Thyroid gland (tissue), 4 donors: ENCODE data around the gene HBA1. TPM values are rescaled to one million over a fixed set of nuclear protein-coding genes. Genes with fewer than 3 reads are reported as not detected.
"Not testable (repeated sequence)": the region's sequence is repeated elsewhere in the genome, so short reads cannot be mapped to it uniquely, and the experiment has no call there.

ENCODE experiments used
- DNase-seq, 2 donors: peaks; one replicate each; pipeline ENCODE4 v3.0.0-alpha.2; 2019
- H3K27ac ChIP-seq, 3 donors: fragments of 200-600 bp; sonication (generic); 1 replicate in 2 of 3; 2 replicates in 1 of 3; pipeline ENCODE4 v1.5.1; 2016 to 2019; ENCODE audit warnings: mild to moderate bottlenecking in 1 of 3, moderate library complexity in 1 of 3
- H3K27me3 ChIP-seq: fragments of 200-600 bp; sonication (generic); one replicate; pipeline ENCODE4 v1.5.1; 2019
- H3K36me3 ChIP-seq, 2 donors: fragments of 200-600 bp; sonication (generic); one replicate each; pipeline ENCODE4 v1.5.1; 2016 to 2019
- H3K4me1 ChIP-seq, 2 donors: fragments of 200-600 bp; sonication (generic); one replicate each; pipeline ENCODE4 v1.5.1; 2017 to 2019
- H3K4me3 ChIP-seq, 3 donors: fragments of 200-600 bp; sonication (generic); replicated peaks in 1 of 3; 1 replicate in 2 of 3; 2 replicates in 1 of 3; pipeline ENCODE4 v1.5.1; 2016; ENCODE audit warnings: mild to moderate bottlenecking in 1 of 3
- H3K9me3 ChIP-seq: fragments of 200-600 bp; sonication (generic); one replicate; pipeline ENCODE4 v1.5.1; 2017
- POLR2A ChIP-seq, 2 donors: fragments of 450-650 bp; IDR thresholded peaks; one replicate each; pipeline ENCODE4 v1.6.1; 2017; ENCODE audit warnings: antibody characterized with exemption in 2 of 2, mild to moderate bottlenecking in 2 of 2, moderate library complexity in 1 of 2
- WGBS, 2 donors: methylation state at CpG; one replicate each; pipeline ENCODE4 v1.1.5; 2017; 5-methylcytosine and 5-hydroxymethylcytosine counted together
- intact Hi-C: fragments of 100-400 bp; cut with DNase I; formaldehyde crosslinking; loops from one replicate; pipeline ENCODE4 v1.15.1; 2023
- total RNA-seq, 4 donors: library from RNA; depleted of rRNA; stranded (reverse); fragments of >200 nt; gene quantifications; one replicate each; pipeline ENCODE4 v1.2.3, GENCODE V29; 2016
- TF ChIP-seq, protein P1 (sequence below), 6 experiments: fragments of 200-600 bp in 3 of 6; fragments of 450-650 bp in 3 of 6; sonication (generic) in 3 of 6; IDR thresholded peaks; one replicate each; pipeline ENCODE4 v1.5.1; 2016 to 2019; ENCODE audit warnings: antibody characterized with exemption in 6 of 6, mild to moderate bottlenecking in 2 of 6, inconsistent platforms in 1 of 6, moderate library complexity in 1 of 6

HBA1 gene
- total RNA-seq, 4 donors from 2014 or later, result 16.5 to 110 TPM; not detected in 2

DNA sequence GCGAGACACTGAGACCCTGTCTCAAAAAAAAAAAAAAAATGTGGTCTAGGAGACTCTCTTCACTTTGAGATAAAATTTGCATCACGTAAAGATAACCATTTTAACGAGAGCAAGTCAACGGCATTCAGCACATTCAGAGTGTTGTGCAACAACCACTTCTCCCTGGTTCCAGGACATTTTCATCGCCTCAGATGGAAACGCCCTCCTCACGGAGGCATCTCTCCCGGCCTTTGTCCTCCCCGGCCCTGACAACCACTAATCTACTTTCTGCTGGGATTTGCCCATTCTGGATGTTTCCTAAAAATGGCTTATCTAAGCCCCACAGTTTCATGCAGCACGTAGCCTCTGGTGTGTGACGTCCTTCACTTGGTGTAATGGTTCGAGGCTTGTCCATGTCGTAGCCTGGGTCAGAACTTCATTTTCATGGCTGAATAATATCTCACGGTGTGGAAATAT, 31.7 kb upstream of the HBA1 start:
- DNase-seq, result no peak
- TF ChIP-seq, protein P1, sequence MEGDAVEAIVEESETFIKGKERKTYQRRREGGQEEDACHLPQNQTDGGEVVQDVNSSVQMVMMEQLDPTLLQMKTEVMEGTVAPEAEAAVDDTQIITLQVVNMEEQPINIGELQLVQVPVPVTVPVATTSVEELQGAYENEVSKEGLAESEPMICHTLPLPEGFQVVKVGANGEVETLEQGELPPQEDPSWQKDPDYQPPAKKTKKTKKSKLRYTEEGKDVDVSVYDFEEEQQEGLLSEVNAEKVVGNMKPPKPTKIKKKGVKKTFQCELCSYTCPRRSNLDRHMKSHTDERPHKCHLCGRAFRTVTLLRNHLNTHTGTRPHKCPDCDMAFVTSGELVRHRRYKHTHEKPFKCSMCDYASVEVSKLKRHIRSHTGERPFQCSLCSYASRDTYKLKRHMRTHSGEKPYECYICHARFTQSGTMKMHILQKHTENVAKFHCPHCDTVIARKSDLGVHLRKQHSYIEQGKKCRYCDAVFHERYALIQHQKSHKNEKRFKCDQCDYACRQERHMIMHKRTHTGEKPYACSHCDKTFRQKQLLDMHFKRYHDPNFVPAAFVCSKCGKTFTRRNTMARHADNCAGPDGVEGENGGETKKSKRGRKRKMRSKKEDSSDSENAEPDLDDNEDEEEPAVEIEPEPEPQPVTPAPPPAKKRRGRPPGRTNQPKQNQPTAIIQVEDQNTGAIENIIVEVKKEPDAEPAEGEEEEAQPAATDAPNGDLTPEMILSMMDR (IDR thresholded peaks at IDR 0.05), result no peak
- TF ChIP-seq POLR2A (IDR thresholded peaks at IDR 0.05), result no peak
- WGBS, 2 donors, result 88 to 90% methylated on average over 14 of the region's 14 CpGs
- Histone ChIP-seq H3K36me3 (no peaks in the 10 kb centered on the region), H3K4me3 (no peak overlapping the region), H3K9me3 (no peaks in the 10 kb centered on the region), H3K27me3 (no peaks in the 10 kb centered on the region), H3K27ac (no peak overlapping the region), H3K4me1 (no peaks in the 10 kb centered on the region)
- intact Hi-C loops, result no loop called here

DNA sequence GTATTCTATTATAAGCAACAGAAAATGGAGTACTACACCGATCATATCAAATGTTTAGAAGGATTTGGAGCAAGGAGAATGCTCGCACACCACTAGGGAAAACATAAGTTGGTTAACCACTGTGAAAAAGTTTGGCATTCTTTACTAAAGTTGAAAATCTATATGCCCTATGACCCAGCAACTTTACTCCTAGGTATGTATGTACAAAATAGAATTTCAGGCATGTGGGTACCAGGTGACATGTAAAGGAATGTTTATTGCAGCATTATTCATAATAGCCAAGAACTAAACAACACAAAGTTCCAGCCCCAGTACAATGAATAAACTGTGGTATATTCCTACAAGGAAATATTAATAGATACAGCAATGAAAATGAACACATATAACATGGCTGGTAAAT, 29.8 kb upstream of the HBA1 start:
- Histone ChIP-seq H3K27me3 (no peaks in the 10 kb centered on the region), H3K9me3 (no peaks in the 10 kb centered on the region), H3K4me3 (no peak overlapping the region), H3K4me1 (no peaks in the 10 kb centered on the region), H3K36me3 (no peaks in the 10 kb centered on the region), H3K27ac (no peak overlapping the region)
- TF ChIP-seq, protein P1 (IDR thresholded peaks at IDR 0.05), result no peak
- no peak for TF ChIP-seq POLR2A (IDR thresholded peaks at IDR 0.05)
- WGBS, 2 donors, result 93 to 94% methylated on average over 2 of the region's 2 CpGs
- DNase-seq, result no peak
- intact Hi-C loops, result no loop called here

DNA sequence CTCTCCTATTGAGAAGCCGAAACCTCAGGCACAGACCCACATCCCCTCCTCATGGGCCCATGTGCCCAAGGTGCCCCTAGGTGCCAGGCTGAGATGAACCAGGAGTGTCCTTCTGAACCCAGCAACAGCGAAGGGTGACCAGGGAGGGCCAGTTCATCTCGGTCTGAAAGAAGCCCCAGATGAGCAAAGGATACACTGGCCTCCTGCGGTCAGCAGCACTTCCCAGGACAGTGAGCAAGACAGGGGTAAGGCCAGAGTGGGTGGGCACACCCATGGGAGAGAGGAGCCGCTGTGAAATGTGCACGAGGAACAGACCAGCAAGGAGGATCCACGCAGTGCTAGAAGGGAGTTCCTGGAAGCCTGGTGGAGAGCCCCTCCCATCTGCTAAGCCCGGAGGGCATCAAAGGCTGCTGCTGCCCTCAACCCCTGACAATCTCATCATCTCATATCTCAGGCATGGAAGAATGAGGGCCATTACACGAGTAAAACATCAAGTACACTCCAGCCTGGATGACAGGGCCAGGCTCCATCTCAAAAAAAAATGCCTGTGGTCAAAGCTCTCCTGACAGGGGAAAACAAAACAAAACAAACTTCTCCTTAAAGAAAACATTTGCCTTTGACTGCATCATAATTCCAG, 27.3 kb upstream of the HBA1 start:
- Histone ChIP-seq H3K27me3 (no peaks in the 10 kb centered on the region), H3K9me3 (no peaks in the 10 kb centered on the region), H3K27ac (no peak overlapping the region), H3K4me3 (no peak overlapping the region), H3K36me3 (no peaks in the 10 kb centered on the region), H3K4me1 (peaks cover 0 to under 1% of the 10 kb centered on the region in 2 donors)
- no peak for DNase-seq
- 35 to 44% methylated on average over 9 of the region's 9 CpGs for WGBS, 2 donors
- intact Hi-C loops, result no loop called here
- no peak for TF ChIP-seq POLR2A (IDR thresholded peaks at IDR 0.05)
- TF ChIP-seq, protein P1 (IDR thresholded peaks at IDR 0.05), result no peak

DNA sequence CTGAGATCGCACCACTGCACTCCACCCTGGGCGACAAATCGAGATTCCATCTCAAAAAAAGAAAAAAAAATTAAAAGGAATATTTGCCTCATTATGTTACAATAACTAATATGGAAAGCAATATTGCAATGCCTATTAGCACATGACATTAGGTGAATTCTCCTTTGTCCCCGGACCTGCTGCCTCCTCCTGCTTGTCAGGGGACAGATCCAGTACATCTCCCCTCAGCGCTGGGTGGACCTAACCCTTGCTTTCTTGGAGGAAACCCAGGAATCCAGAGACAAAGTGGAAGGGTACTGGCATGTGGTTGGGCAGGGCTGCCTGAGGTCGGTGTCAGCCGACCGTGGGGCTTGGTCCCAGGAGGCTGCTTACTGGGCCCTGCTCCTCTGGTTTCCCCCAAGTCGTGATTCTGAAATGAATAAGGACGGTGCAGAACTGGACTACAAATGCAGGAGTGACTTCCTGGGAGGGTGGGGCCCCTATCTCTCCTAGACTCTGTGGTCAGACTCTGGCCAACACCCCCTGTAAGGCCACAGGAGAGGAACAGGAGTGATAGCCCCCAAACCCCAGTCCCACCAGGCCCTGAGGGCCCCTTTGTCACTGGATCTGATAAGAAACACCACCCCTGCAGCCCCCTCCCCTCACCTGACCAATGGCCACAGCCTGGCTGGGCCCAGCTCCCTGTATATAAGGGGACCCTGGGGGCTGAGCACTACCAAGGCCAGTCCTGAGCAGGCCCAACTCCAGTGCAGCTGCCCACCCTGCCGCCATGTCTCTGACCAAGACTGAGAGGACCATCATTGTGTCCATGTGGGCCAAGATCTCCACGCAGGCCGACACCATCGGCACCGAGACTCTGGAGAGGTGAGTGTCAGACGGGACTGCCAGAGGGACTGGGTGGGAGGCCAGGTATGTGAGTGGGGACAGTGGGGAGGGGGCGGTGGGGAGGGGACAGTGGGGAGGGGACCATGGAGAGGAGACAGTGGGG, 24.0 kb upstream of the HBA1 start, which contains the start of gene HBZ:
TSS of gene HBZ (plus strand) at position 504 of the 988 bp plus-strand sequence. CDS start at position 770, 266 bp downstream.
- Histone ChIP-seq H3K4me1 (peaks cover 5 to 9% of the 10 kb centered on the region in 2 donors), H3K36me3 (no peaks in the 10 kb centered on the region), H3K4me3 (no peak within 1 kb of the TSS), H3K27ac (no peak within 1 kb of the TSS), H3K9me3 (no peaks in the 10 kb centered on the region), H3K27me3 (peaks cover 8% of the 10 kb centered on the region)
- WGBS, 2 donors, result 70 to 78% methylated on average over 11 to 16 of the region's 17 CpGs
- no peak for TF ChIP-seq POLR2A (IDR thresholded peaks at IDR 0.05)
- TF ChIP-seq, protein P1 (IDR thresholded peaks at IDR 0.05), result no peak
- DNase-seq, result no peak
- intact Hi-C loops, result no loop called here

DNA sequence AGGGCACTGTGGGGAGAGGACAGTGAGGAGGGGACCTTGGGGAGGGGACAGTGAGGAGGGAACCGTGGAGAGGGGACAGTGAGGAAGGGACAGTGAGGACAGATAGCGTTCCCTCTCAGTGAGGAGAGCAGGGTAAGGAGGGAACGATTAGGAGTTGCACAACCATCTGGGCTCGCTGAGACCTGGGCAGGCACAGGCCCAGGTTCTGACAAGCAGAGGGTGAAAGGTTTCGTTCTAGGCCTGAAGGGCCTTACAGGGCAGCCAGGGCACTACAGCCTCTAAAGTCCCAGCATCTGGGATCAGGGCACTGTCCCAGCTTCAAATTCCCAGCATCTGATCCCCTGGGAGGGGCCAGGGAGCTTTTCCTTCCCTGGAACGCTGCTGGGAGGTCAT, 23.4 kb upstream of the HBA1 start:
- H3K9me3 ChIP-seq, DNase-seq, H3K27me3 ChIP-seq, H3K4me1 ChIP-seq, intact Hi-C loops, H3K4me3 ChIP-seq, H3K27ac ChIP-seq, H3K36me3 ChIP-seq: not testable (repeated sequence)
- WGBS, 2 donors, result 53 to 83% methylated on average over 4 to 5 of the region's 6 CpGs

DNA sequence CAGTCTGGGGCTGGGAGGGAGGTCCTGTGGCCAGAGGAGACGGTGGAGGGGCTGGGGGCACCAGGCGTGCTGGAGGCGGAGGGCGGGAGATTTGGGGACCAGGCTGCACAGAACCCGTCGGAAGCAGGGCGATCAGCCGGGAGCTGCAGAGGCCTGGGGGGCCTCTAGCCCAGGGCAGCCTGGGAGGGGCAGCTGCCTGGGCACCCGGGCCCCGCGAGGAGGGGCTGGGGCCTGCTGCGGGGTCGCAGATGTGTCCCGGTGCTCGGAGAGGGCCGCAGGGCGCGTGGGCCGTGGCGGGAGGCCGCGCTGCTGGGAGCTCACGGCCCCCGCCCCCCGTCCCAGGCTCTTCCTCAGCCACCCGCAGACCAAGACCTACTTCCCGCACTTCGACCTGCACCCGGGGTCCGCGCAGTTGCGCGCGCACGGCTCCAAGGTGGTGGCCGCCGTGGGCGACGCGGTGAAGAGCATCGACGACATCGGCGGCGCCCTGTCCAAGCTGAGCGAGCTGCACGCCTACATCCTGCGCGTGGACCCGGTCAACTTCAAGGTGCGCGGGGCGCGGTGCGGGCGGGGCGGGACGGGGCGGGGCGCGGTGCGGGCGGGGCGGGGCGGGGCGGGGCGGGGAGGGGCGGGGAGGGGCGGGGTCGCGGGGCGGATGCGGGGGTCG, 22.8 kb upstream of the HBA1 start:
- no CpG with 5 or more reads among the region's 74 CpGs for WGBS, 2 donors
- H3K27ac ChIP-seq, H3K27me3 ChIP-seq, intact Hi-C loops, H3K4me1 ChIP-seq, DNase-seq, H3K36me3 ChIP-seq, H3K9me3 ChIP-seq, H3K4me3 ChIP-seq: not testable (repeated sequence)
